Measurements from ENCODE around the gene CCDC61.

DNA sequence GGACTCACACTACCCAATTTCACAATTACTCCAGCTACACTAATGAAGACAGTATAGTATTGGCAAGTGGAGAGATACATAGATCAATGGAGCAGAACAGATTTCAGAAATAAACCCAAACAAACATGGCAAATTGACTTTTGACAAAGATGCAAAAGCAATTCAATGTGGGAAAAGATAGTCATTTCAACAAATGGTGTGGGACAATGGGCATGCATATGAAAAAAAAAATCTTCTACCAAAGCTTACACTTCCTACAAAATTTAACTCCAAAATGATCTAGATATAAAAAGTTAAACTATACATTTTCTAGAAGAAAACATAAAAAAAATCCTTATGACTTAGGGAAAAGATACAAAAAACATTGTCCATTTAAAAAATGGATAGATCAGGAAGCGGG is 48.3 kb downstream of the CCDC61 start:
- no peak for TF ChIP-seq POLR2A (IDR thresholded peaks at IDR 0.05)
- TF ChIP-seq CTCF (IDR thresholded peaks at IDR 0.05): no peak
- TF ChIP-seq POLR2AphosphoS5 (IDR thresholded peaks at IDR 0.05): no peak

Measured in breast epithelium (tissue), 3 donors.